Testis (tissue), 3 donors: ENCODE measurements around the gene PTGFRN. TPM values are rescaled to one million over a fixed set of nuclear protein-coding genes. Genes with fewer than 3 reads are reported as not detected.

Experiments
- DNase-seq: peaks from one replicate; pipeline ENCODE4 v3.0.0-alpha.2; 2019
- H3K27ac ChIP-seq, 2 donors: fragments of 200-600 bp; sonication (generic); one replicate each; pipeline ENCODE4 v1.5.1; 2019
- H3K27me3 ChIP-seq: fragments of 200-600 bp; sonication (generic); one replicate; pipeline ENCODE4 v1.5.1; 2019
- H3K36me3 ChIP-seq: fragments of 200-600 bp; sonication (generic); one replicate; pipeline ENCODE4 v1.5.1; 2017; ENCODE audit warnings: low read depth; ENCODE audit errors: missing control alignments
- H3K4me1 ChIP-seq: fragments of 200-600 bp; sonication (generic); one replicate; pipeline ENCODE4 v1.5.1; 2019
- H3K4me3 ChIP-seq, 2 donors: fragments of 200-600 bp; sonication (generic); one replicate each; pipeline ENCODE4 v1.5.1; 2017 to 2019
- H3K9me3 ChIP-seq: fragments of 200-600 bp; sonication (generic); one replicate; pipeline ENCODE4 v1.5.1; 2017
- POLR2A ChIP-seq: fragments of 450-650 bp; IDR thresholded peaks from one replicate; pipeline ENCODE4 v1.6.1; 2017; ENCODE audit warnings: antibody characterized with exemption, mild to moderate bottlenecking, moderate library complexity
- WGBS, 2 donors: methylation state at CpG; one replicate each; pipeline ENCODE4 v1.1.5; 2018; 5-methylcytosine and 5-hydroxymethylcytosine counted together
- intact Hi-C: fragments of 100-400 bp; cut with DNase I; formaldehyde crosslinking; loops from one replicate; pipeline ENCODE4 v1.15.1; 2023; ENCODE audit warnings: low total_unique reads
- polyA plus RNA-seq: library from polyadenylated mRNA; stranded (reverse); fragments of 350-450 nt; fragmentation: Illumina TruSeq; extraction: RNeasy Lipid Tissue Mini Kit (QIAGEN cat#74804); gene quantifications from one replicate; pipeline ENCODE4 v1.2.3, GENCODE V29; 2014; ENCODE audit warnings: low read depth, low replicate concordance; ENCODE audit not compliant: insufficient read depth
- total RNA-seq, 2 donors: library from RNA; depleted of rRNA; stranded (reverse); fragments of >200 nt; gene quantifications; one replicate each; pipeline ENCODE4 v1.2.3, GENCODE V29; 2016
- TF ChIP-seq, protein P1 (sequence below), 3 experiments: fragments of 450-650 bp in 2 of 3; fragments of 200-600 bp in 1 of 3; sonication (generic) in 1 of 3; IDR thresholded peaks; one replicate each; pipeline ENCODE4 v1.5.1; 2016 to 2019; ENCODE audit warnings: antibody characterized with exemption in 3 of 3, mild to moderate bottlenecking in 2 of 3, moderate library complexity in 1 of 3

The PTGFRN gene
- total and polyA plus RNA-seq, 3 donors from 2014 or later: 26.8 to 32.0 (median 28.1) TPM

DNA sequence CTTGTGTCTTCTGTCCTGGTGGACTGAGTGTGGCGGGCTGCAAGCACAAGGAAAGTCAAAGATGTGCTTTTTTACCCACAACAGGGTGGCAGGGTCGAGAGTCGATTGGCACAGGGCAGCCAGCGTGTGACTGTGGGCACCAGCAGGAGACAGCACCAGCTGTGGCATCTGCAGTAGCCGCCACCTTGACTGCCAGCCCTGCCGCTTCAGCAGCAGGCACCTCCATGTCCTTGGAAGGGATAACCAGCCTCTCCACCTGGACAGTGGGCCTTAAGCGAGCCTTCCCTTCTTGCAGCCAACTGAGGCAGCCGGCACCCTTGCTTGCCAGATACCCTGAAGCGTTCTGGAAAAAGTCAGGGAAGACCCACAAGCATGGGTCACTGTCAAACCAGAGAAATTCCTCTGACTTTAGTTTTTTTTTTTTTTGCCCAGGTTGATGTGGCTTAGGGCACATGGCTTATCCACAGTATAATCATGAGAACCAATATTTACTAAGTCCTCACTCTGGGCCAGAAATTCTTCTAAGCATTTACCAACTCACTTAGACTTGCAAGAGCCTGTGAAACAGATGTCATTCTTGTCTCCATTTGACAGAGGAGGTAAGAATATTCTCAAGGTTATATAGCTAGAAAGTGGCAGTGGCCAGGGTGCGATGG lies 30.1 kb upstream of the PTGFRN start:
- Histone ChIP-seq H3K4me1 (peaks cover 17% of the 10 kb centered on the region), H3K27ac (no peak overlapping the region), H3K27me3 (no peaks in the 10 kb centered on the region), H3K36me3 (no peaks in the 10 kb centered on the region), H3K9me3 (no peaks in the 10 kb centered on the region), H3K4me3 (no peak overlapping the region)
- 89 to 91% methylated on average over 8 to 10 of the region's 10 CpGs for WGBS, 2 donors
- intact Hi-C loops: no loop called here
- no peak for DNase-seq
- TF ChIP-seq POLR2A: no peak
- TF ChIP-seq, protein P1, sequence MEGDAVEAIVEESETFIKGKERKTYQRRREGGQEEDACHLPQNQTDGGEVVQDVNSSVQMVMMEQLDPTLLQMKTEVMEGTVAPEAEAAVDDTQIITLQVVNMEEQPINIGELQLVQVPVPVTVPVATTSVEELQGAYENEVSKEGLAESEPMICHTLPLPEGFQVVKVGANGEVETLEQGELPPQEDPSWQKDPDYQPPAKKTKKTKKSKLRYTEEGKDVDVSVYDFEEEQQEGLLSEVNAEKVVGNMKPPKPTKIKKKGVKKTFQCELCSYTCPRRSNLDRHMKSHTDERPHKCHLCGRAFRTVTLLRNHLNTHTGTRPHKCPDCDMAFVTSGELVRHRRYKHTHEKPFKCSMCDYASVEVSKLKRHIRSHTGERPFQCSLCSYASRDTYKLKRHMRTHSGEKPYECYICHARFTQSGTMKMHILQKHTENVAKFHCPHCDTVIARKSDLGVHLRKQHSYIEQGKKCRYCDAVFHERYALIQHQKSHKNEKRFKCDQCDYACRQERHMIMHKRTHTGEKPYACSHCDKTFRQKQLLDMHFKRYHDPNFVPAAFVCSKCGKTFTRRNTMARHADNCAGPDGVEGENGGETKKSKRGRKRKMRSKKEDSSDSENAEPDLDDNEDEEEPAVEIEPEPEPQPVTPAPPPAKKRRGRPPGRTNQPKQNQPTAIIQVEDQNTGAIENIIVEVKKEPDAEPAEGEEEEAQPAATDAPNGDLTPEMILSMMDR (IDR thresholded peaks at IDR 0.05): no peak

DNA sequence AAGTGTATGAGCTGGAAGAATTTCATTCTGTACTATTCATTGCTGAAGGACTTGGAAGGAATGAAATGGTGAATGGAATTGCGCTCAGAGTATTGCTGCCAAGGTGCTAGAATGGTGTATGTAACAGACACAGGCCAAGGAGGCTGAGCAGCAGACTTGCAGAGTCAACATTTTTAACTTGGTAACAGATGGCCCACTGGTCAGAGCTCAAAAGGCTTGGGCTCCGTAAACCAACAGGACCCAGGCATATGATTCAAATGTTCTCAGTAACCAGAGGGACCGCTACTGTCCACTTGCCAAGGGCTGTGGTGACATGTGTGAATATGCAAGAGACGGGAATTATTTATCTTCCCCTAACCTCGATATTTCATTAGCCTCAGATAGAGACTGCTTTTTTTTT lies 28.8 kb upstream of the PTGFRN start:
- TF ChIP-seq, protein P1 (IDR thresholded peaks at IDR 0.05): no peak
- no peak for TF ChIP-seq POLR2A
- no peaks in the 10 kb centered on the region for H3K9me3 ChIP-seq
- H3K27ac ChIP-seq: no peak overlapping the region
- intact Hi-C loops: no loop called here
- H3K4me3 ChIP-seq: no peak overlapping the region
- DNase-seq: no peak
- no peaks in the 10 kb centered on the region for H3K36me3 ChIP-seq
- H3K27me3 ChIP-seq: no peaks in the 10 kb centered on the region
- H3K4me1 ChIP-seq: peaks cover 17% of the 10 kb centered on the region
- 72 to 84% methylated on average over 5 of the region's 5 CpGs for WGBS, 2 donors

DNA sequence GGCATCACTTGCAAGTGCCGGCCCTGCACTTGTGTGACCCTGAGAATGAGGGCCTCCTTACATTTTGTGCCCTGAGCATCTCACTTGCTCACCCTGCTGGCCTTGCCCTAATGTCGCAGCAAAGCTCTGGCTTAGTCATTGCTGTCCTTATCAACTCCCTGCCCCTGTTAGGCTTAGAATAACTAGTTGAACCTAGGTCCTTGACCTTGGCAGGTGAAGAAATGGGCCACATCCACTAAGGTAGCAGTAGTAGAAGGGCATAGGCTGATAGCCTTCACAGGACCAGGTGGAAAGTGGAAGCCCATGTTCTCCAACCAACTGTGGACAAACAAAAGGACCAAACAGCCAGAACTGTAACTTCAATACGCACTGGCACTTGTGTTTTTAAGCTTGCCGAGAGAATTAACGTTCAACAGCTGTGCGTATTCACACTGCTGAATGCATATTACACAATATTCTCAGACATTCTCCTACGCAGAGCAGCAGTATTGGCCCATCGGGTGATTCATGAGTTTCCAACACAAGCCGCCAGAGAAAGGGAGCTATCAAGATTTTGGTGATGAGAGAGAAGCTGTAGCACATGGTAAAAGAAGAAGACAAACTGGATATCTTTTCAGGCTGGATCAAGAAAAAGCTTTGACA lies 27.7 kb upstream of the PTGFRN start:
- no peaks in the 10 kb centered on the region for H3K36me3 ChIP-seq
- WGBS, 2 donors: 85 to 88% methylated on average over 9 of the region's 9 CpGs
- peaks cover 17% of the 10 kb centered on the region for H3K4me1 ChIP-seq
- no peak for DNase-seq
- no peak overlapping the region for H3K4me3 ChIP-seq
- H3K27ac ChIP-seq: no peak overlapping the region
- H3K9me3 ChIP-seq: no peaks in the 10 kb centered on the region
- no peaks in the 10 kb centered on the region for H3K27me3 ChIP-seq
- intact Hi-C loops: no loop called here
- TF ChIP-seq, protein P1 (IDR thresholded peaks at IDR 0.05): no peak
- no peak for TF ChIP-seq POLR2A

DNA sequence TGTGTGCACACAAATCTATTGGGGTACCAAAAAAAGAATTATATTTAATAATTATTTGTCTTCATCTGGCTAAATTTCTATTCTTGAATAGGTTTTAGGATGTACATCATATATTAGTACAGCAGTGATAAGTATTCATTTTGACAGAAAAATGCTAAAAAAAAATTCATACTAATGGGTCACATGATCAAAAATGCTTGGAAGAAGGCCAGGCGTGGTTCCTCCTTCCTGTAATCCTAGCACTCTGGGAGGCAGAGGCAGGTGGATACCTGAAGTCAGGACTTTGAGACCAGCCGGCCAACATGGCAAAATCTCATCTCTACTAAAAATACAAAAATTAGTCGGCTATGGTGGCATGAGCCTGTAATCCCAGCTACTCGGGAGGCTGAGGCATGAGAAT lies 26.9 kb upstream of the PTGFRN start:
- Histone ChIP-seq H3K36me3 (no peaks in the 10 kb centered on the region), H3K27me3 (no peaks in the 10 kb centered on the region), H3K27ac (no peak overlapping the region), H3K4me3 (no peak overlapping the region), H3K4me1 (peaks cover 13% of the 10 kb centered on the region), H3K9me3 (no peaks in the 10 kb centered on the region)
- no peak for TF ChIP-seq POLR2A
- TF ChIP-seq, protein P1 (IDR thresholded peaks at IDR 0.05): no peak
- DNase-seq: no peak
- intact Hi-C loops: no loop called here
- WGBS, 2 donors: 83 to 89% methylated on average over 4 of the region's 4 CpGs
